Activated T-cell treated with anti-CD3 and anti-CD28 coated beads, Interleukin-2, amount 50 U/mL, for 1 hour (primary cell): ENCODE measurements around the gene CCL22.
"Not testable (repeated sequence)": the region's sequence is repeated elsewhere in the genome, so short reads cannot be mapped to it uniquely, and the experiment has no call there.

Experiments used
- DNase-seq: peaks from one replicate; pipeline ENCODE4 v3.0.0-alpha.2; 2020

Gene CCL22, protein sequence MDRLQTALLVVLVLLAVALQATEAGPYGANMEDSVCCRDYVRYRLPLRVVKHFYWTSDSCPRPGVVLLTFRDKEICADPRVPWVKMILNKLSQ

DNA sequence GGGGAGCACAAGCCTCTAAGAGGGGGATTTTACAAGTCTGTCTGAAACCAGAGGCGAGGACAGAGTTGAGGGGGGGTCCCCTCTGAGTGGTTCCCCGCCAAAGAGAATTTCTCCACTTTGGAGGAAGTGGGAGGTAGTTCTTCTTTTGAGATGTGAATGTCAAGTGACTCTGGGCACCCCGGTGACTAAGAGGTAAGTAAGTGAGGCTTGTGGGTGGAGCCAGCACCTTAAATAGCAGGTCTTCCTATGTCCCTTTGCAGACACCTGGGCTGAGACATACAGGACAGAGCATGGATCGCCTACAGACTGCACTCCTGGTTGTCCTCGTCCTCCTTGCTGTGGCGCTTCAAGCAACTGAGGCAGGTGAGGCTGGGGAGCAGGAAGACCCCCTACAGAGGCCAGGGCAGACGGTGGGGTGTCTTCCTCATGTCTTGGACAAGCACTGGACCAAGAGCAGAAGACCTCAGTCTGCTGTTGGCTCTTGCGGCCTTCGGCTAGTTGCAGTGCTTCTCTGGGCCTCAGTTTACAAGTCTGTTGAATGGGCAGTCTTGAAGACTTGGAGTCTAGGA is at the start of gene CCL22:
TSS of gene CCL22 (plus strand) at position 257 of the 569 bp plus-strand sequence. CDS start at position 291, 34 bp downstream.
- no peak for DNase-seq

DNA sequence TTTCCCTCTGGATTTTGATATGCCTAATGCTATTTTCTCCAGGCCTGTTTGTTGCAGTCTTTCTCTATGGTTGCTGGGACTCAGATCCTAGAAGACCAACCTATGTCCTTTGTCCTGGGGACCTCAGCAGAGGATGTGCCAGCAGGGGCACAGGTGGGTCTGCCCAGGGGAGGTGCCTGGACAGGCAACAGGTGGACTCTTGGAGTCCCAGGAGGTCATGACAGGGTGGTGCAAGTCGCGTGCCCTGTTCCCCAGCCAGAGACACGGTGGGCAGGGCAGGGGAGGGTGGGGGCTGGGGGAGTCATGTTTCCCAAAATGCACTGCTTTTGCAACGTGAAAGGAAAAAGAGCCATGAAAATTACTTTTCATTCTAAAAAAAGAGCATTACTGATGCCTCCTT is 47.8 kb upstream of the CCL22 start:
- DNase-seq: no peak

DNA sequence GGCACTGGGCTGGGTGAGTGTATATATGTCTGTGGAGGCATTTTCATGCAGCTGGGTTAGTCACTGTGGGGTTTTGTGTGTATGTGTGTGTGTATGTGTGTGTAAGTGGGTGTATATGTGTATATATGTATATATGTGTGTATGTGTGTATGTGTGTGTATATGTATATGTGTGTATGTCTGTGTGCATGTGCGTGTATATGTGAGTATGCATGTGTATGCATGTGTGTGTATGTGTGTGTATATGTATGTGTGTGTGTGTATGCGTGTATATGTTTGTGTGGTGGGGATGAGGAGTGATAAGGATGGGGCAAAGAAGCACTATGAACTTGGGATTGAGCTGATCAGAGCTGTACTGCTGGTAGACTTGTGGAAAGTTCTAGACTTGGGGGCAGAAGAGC is 45.1 kb upstream of the CCL22 start:
- no peak for DNase-seq

DNA sequence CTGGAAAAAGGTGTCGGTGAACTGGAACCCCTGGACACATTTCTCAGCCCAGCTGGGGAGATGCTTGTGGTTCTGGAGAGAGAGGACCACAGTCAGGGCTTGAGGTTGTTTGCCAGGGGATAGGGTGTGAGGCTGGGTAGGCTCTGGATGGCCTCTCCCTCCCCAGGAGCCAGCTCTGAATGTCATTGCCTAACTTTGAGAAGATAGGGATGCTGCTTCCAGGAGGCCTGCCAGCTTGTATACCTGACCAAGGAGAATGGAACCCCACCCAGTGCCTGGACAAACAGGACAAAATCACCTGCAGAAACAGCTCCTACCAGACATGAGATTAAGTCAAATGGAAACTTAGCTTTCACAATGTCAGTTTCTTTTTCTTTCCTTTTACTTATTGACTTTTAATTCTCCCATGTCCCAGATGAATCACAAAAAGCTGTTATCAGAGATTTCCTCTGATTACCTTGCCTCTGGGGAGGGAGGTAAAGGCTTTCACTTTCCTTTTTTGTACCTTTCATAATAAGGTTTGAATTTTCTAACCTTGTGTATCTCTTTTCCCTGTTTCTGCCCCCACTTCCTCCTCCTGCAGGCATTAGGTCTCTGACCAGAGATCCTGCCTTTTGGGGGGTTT is 44.3 kb upstream of the CCL22 start:
- DNase-seq: no peak

DNA sequence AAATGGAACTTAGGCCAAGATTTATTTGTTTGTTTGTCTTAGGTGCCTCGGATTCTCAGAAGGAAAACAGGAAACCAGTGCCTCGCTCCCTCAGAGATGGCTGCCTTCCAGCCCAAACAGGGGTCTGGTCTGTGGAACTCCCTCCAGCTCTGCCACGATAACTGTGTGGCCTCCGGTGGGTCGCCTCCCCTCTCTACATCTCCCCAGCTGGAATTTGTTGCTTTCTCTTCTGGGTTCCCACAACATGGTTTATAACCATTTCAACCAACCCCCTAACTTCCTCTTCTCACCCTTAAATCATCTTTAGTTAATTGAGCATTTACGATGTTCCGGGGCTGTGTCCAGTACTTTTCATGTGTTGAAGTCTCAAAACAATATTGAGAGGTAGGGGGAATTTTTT is 43.2 kb upstream of the CCL22 start:
- DNase-seq: no peak

DNA sequence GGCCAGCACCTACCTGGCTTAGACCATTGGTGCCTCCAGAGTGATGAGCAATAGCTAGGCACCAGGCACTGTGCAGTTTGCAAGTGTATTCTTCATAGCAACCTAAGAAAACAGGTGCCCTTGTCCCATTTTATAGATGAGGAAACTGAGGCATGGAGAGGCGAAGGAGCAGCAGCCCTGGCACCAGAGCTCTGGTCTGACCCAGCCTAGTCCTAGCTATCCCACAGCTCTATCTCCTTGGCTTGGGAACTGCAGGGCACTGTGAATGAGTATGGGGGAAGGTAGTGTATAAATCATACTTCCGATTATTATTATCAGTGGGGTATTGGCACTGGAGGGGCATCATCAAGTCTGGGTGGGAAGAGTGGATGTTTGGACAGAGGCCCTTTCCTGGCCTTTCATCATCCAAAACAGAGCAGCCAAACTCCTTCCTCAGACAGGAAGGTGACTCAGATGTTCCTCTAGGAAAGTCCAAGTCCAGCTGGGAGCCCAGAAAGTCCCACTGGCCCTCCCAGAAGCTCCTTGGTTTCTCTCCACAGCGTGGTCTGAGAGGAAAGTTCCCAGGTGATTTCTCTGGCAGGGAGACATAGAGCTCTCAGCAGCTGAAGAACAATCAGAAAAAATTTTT is 42.1 kb upstream of the CCL22 start:
- DNase-seq: no peak

DNA sequence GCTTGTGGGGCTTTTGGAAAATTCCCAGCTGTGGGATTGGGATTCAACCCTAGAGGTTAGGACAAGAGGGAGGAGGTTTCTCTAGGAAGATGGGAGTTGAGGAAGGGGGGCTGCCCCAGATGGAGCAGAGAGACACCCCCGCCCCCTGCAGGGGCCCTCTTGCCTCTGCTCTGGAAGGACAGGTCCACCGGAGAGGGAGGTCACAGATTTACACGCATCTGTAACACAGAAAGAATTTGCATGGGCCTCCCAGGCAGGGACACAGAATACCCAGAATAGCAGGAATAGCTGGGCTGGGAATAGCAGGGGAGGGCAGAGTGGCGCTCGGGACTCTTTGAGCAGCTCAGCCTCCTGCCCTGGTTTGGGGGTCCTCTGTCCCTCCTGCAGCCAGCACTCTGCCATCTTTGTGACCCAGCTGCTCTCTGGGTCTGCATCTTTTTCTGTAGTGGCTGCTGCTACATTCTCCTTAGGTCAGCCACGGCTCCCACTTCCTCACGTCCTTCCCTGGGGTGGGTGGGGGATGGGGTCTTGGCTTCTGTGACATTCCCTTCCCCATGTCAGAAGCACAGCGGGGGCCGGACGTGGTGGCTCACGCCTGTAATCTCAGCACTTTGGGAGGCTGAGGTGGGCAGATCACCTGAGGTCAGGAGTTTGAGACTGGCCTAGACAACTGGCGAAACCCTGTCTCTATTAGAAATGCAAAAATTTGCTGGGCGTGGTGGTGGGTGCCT is 40.2 kb upstream of the CCL22 start:
- DNase-seq: no peak

DNA sequence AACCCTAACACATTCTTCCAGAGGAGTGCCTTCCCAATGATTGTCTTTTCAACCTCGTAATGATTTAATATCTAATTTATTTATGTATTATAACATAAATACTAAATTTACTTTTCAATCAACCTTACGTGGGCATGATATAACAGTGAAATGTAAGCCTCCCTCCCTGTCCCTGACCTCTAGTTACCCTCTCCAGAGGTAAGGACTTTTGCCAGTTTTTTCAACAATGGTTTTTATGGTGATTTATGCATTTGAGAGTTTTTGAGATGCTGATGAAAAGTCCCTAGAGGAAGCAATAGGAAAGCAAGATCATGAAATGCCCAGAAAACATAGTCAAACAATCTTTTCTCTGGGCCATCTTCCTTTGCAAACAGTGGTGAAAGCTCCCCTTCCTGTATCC is 38.9 kb upstream of the CCL22 start:
- no peak for DNase-seq

DNA sequence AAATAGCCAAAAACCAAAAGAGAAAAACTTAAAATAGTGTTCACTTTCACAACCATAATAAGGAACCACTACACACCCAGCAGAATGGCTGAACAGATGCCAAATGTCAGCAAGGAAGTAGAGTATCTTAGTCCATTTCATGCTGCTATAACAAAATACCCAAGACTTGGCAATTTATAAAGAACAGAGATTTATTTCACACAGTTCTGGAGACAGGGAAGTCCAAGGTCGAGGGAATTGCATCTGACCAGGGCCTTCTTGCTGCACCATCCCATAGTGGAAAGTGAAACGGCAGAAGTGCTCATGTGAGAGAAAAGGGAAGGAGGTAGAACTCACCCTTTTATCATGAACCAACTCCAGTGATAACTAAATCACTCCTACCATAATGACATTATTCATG is 33.8 kb upstream of the CCL22 start:
- DNase-seq: no peak

DNA sequence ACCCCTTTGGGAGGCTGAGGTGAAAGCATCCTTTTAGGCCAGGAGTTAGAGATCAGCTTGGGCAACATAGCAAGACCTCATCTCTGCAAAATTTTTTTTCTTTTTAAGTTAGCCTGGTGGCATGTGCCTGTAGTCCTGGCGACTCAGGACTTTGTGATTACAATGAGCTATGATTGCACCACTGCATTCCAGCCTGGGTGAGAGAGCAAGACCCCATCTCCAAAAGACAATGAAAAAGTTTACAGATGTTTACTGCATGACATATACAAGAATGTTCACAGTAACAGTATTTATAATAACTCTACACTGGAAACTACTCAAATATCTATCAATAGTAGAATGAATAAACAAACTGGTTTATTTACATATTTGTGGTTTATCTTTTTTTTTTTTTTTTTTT is 33.1 kb upstream of the CCL22 start:
- no peak for DNase-seq

DNA sequence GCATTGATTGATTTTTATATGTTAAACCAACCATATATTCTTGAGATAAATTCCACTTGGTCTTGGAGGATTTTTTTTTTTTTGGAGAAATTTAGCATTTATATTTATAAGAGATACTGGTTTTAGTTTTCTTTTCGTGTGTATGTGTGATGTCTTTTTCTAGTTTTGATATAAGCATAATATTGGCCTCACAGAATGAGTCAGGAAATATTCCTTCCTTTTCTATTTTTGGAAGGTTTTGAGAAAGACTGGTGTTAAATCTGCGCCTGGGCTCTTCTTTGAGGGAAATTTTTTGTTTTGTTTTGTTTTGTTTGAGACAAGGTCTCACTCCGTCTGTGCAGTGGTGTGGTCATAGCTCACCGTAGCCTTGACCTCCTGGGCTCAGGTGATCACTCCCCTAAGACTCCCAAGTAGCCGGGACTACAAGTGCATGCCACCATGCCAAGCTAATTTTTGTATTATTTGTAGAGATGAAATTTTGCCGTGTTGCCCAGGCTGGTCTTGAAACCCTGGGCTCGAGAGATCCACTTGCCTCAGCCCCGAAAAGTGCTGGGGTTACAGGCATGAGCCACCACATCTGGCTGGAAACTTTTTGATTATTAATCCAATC is 28.8 kb upstream of the CCL22 start:
- no peak for DNase-seq

DNA sequence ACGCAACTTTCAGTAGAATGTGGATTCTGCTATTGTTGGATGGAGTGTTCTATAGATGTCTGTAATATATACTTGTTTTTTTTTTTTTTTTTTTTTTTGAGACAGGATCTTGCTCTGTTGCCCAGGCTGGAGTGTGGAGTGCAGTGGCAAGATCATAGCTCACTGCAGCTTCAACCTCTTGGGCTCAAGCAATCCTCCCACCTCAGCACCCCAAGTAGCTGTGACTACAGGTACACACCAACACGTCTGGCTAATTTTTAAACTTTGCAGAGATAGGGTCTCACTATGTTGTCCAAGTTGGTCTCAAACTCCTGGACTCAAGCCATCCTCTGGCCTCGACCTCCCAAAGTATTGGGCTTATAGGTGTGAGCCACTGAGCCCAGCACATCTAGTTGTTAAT is 27.2 kb upstream of the CCL22 start:
- DNase-seq: no peak

DNA sequence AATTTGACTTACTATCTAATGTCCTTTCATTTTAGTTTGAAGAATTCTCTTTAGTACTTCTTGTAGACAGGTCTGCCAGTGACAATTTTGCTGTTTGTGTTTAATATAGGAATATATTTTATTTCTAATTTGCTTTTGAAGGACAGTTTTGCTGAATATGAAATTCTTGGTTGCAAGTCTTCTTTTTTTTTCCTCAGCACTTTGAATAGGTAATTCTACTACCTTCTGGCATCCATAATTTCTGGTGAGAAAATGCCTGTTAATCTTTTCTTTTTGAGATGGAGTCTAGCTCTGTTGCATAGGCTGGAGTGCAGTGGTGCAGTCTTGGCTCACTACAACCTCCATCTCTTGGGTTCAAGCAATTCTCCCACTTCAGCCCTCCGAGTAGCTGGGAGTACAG is 25.2 kb upstream of the CCL22 start:
- no peak for DNase-seq

DNA sequence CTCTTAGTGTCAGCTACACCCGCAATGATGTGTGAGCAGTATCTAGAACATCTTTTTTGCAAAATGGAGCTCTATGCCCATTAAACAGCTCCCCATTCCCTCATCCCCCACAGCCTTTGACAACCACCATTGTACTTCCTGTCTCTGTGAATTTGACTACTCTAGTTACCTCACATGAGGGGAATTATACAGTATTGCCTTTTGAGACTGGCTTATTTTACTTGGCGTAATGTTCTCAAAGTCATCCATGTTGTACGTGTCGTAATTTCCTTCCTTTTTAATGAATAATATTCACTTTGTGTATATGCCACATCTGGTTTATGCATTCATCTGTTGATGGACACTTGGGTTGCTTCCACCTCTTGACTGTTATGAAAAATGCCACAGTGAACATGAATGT is 23.2 kb upstream of the CCL22 start:
- DNase-seq: no peak

DNA sequence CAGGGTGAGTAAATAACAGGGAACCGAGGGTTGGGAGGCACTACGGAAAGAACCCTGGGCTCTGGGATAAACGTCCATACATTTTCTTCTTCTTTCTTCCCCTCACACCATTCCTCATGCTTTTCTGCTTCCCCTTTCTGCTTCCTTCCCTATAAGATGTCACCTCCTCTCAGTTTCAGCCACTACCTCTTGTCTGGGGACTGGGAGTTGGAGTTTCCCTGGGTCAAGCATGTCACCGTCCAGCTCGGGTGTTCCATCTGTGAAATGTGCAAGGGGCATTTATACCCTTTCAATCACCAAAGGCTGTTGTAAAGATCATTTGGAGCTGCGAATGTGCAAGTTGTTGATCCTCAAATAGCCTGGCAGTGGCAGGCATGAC is 17.5 kb upstream of the CCL22 start:
- DNase-seq: no peak

DNA sequence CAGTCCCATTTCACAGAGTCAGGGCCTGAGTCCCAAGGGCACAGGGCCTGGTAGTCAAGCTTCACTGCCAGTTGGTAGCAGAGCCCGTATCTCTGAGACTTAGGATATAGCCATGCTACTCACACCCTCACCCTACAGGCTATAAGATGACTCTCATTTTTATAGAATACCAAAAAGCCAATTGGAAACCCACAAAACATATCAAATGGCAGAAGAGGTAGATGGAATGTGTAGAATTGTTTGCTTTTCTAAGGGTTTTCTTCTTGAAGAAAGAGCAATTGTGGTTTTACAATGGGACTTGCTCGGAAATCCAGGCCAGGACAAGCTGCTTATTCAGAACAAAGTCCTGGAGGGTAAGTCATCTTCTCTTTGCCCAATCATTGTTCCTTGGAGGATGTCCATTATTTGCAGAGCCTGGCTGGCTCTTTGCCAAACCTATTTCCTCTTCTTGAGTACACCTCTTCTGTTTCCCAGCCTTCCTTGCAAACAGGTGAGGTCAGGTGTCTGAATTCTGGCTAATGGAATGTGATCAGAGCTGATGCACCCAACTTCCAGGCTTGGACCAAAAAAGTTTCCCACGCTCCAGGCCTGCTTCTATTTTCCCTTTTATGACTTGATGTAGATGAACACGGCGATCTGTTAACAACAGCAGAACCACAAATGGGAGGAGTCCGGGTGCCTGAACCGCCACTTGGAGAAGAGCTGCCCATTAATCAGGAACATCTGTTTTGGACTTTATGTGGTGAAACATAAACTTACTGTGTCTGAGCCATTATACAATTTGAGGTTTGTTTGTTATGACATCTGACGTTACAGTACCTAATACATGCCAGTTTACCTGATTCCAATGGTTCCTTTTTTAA is 16.9 kb upstream of the CCL22 start:
- no peak for DNase-seq

DNA sequence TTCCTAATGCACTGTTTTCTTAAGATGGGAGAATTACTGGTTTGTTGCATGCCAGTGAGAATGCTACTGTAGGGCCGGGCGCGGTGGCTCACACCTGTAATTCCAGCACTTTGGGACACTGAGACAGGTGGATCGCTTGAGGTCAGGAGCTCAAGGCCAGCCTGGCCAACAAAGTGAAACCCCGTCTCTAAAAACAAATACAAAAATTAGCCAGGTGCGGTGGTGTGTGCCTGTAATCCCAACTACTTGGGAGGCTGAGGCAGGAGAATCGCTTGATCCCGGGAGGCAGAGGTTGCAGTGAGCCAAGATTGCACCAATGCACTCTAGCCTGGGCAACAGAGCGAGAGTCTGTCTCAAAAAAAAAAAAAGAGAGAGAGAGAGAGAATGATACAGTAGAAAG is 16.0 kb upstream of the CCL22 start:
- not testable (repeated sequence) for DNase-seq

DNA sequence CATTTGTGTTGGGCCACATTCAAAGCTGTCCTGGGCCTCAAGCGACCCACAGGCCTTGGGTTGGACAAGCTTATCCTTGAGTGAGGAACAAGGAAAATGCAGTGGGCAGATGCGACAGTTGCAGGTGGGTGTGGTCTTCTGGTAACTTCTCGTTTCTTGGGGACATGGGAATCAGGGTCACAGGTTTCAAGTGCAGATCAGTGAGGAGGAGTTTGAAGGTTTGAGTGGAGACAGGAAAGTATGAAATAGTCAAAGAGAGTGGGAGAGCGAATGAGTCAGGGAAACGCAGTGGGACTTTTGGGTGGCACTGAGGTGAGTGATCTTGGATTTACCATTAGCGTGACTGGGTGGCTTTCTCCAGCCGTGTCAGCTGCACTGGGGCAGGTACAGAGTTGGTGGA is 15.4 kb upstream of the CCL22 start:
- no peak for DNase-seq

DNA sequence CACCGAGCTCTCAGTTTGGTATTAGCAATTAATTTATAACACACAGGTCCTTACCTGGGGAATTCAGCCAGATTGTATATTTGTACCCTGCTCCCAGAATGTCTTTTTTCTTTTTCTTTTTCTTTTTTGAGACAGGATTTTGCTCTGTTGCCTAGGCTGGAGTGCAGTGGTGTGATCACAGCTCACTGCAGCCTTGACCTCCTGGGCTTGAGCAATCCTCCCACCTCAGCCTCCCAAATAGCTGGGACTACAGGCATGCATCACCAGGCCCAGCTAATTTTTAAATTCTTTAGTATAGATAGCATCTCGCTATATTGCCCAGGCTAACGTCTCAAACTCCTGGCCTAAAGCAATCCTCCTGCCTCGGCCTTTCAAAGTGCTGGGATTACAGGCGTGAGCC is 14.5 kb upstream of the CCL22 start:
- not testable (repeated sequence) for DNase-seq

DNA sequence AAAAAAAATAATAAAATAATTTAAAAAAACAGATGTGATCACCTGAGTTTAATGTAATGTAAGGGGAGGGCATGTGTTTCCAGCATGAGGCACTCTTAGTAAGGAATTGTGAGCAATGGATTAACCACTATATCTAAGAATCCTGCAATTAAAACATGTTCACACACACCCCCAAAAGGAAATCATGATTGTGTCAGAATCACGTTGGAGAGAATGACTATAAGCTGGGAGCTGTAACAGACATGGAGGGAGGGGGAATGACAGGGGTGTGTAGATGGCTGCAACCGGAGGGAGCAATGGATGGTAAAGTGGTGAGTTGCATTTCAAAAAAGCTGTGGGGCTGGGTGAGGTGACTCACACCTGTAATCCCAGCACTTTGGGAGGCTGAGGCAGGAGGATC is 13.6 kb upstream of the CCL22 start:
- no peak for DNase-seq

DNA sequence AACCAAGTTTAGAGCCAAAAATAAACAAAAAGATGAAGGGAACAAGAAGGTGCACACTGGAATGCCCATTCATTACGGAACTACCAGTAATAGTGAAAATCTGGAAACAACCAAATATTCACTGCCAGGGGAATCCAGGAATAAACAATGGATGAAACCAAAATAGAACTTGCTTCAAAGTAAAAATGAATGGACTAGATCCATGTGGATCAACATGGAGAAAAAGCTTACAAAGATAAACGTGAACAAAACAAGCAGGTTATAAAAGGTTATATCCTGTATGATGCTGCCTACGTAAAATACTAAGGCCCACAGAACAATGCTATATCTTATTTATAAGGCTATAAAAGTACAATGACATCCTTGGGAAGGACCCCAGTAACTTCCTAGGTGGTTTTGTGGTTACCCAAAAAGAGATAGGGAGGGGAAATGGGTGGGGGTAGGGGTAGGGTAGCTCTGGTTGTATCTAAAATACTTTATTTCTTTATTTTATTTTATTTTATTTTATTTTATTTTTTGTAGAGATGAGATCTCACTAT is 12.8 kb upstream of the CCL22 start:
- DNase-seq: no peak

DNA sequence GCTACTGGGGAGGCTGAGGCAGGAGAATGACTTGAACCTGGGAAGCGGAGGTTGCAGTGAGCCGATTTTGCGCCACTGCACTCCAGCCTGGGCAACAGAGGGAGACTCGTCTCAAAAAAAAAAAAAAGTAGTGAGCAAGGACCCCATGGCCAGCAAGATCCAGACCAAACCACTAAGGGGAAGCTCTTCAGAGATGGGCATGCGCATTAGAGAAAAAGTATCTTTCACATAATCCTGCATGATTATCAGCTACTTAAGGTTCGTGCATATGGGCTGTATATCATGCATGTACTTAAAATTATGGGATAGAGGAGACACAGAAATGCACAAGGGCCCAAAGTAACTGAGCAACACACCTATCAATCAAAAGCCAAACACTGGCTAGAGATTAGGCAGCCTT is 10.7 kb upstream of the CCL22 start:
- DNase-seq: no peak
